ENCODE measurements around the gene SLC12A6. TPM values are rescaled to one million over a fixed set of nuclear protein-coding genes. Genes with fewer than 3 reads are reported as not detected.

SLC12A6 gene
- total and polyA plus RNA-seq, 2 experiments from 2014 or later, result 12.0 to 44.3 TPM

DNA sequence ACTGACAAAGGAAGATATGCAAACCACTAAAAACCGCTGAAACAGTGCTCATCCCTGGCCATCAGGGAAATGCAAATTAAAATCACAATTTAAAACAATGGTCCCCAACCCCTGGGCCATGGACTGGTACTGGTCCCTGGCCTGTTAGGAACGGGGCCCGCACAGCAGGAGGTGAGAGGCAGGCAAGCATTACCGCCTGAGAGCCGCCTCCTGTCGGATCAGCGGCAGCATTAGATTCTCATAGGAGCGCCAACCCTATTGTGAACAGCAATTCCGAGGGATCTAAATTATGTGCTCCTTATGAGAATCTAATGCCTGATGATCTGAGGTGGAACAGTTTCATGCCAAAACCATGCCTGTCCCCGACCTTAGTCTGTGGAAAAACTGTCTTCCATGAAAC lies 14.4 kb downstream of the SLC12A6 start:
- DNase-seq (ENCODE audit: low read depth in 1 of 2, low spot score in 1 of 2), result no peak
- no peak overlapping the region for H3K27ac ChIP-seq
- H3K27me3 ChIP-seq, result no peaks in the 10 kb centered on the region
- H3K36me3 ChIP-seq, result no peaks in the 10 kb centered on the region
- no peaks in the 10 kb centered on the region for H3K4me1 ChIP-seq (ENCODE audit: low read depth)
- H3K9me3 ChIP-seq (ENCODE audit: low read depth), result no peaks in the 10 kb centered on the region
- no peak overlapping the region for H3K4me3 ChIP-seq
- TF ChIP-seq, protein P1, sequence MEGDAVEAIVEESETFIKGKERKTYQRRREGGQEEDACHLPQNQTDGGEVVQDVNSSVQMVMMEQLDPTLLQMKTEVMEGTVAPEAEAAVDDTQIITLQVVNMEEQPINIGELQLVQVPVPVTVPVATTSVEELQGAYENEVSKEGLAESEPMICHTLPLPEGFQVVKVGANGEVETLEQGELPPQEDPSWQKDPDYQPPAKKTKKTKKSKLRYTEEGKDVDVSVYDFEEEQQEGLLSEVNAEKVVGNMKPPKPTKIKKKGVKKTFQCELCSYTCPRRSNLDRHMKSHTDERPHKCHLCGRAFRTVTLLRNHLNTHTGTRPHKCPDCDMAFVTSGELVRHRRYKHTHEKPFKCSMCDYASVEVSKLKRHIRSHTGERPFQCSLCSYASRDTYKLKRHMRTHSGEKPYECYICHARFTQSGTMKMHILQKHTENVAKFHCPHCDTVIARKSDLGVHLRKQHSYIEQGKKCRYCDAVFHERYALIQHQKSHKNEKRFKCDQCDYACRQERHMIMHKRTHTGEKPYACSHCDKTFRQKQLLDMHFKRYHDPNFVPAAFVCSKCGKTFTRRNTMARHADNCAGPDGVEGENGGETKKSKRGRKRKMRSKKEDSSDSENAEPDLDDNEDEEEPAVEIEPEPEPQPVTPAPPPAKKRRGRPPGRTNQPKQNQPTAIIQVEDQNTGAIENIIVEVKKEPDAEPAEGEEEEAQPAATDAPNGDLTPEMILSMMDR (IDR thresholded peaks at IDR 0.05; ENCODE audit: low read depth, low read length), result no peak

DNA sequence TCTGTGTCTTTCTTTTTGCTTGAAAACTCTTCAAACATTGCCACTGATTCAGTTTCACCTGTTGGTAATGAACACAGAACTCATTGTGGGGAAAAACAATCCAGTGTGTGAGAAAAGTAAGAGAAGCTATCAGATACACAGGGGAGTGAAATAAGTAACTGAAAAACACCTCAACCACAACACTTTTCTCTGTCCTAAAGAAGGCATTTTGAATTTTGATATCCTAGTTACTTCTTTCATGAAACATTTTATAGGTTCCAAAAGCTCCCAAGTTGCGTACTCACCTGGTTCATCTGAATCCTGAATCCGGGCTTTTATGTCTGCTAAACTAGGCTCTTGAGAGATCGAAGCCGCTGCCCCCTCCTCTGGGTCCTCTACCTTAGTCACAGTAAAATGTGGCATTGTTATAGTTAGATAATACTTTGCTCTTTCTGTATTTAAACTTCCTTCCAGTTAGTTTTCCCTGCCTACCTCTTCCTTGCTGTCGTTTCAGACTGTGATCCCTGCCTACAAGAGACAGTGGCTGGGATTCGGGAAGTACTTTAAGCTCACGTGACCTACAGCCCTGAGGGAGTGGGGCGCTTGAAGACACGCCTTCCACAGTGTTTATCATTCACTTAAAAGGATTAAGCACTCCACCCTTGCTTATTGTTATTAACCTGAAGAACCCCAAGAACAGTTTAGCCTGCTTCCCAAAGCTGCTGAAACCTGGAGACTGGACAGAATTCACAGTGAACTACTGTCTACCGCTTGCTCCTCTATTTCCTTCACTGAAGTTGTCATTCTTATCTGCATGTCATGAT lies 19.1 kb downstream of the SLC12A6 start:
- DNase-seq (ENCODE audit: low read depth in 1 of 2, low spot score in 1 of 2), result peak; percentile 75 to 77
- TF ChIP-seq, protein P1 (IDR thresholded peaks at IDR 0.05; ENCODE audit: low read depth, low read length), result no peak
- peak overlapping the region; percentile 74 for H3K27ac ChIP-seq

DNA sequence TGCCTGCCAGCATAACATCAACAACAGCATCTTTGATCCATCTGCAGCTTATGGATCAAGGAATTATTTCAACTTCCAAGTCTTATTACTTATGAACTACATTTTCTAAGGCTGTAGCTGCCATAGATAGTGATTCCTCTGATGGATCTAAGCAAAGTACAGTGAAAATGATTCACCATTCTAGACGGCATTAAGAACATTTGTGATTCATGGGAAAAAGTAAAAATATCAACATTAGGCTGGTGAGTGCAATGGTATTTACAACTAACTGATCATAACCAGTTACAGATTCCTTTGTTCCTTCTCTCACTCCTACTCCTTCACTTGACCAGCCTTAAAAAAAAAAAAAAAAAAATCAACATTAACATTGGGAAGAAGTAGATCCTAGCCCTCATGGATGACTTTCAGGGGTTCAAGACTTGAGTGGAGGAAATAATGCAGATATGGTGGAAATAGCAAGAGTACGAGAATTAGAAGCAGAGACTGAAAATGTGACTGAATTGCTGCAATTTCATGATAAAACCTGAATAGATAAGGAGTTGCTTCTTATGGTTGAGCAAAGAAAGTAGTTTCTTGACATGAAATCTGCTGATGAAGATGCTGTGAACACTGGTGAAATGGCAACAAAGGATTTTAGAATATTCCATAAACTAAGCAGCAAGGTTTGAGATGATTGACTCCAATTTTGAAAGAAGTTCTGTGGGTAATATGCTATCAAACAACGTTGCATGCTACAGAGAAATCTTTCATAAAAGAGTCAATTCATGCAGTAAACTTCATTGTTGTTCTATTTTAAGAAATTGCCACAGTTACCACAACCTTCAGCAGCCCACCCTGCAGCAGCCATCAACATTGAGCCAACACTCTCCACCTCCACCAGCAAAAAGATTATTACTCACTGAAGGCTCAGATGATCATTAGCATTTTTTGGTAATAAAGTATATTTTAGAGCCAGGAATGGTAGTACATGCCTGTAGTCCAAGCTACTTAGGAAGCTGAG lies 22.8 kb downstream of the SLC12A6 start:
- no peak overlapping the region for H3K4me3 ChIP-seq
- no peaks in the 10 kb centered on the region for H3K9me3 ChIP-seq (ENCODE audit: low read depth)
- H3K27me3 ChIP-seq, result no peaks in the 10 kb centered on the region
- no peaks in the 10 kb centered on the region for H3K36me3 ChIP-seq
- H3K4me1 ChIP-seq (ENCODE audit: low read depth), result peaks cover 23% of the 10 kb centered on the region
- TF ChIP-seq, protein P1 (IDR thresholded peaks at IDR 0.05; ENCODE audit: low read depth, low read length), result no peak
- no peak overlapping the region for H3K27ac ChIP-seq
- DNase-seq (ENCODE audit: low read depth in 1 of 2, low spot score in 1 of 2), result no peak

More for the DNA sequence above, 19.1 kb downstream of the SLC12A6 start:
- Histone ChIP-seq H3K36me3 (no peaks in the 10 kb centered on the region), H3K27me3 (no peaks in the 10 kb centered on the region), H3K4me3 (peak overlapping the region; percentile 43), H3K4me1 (ENCODE audit: low read depth) (peaks cover 23% of the 10 kb centered on the region), H3K9me3 (ENCODE audit: low read depth) (no peaks in the 10 kb centered on the region)

GRCh38 chr15:34311563-34311962 lies 26.0 kb downstream of the SLC12A6 start:
- no peak overlapping the region for H3K4me3 ChIP-seq
- H3K9me3 ChIP-seq (ENCODE audit: low read depth), result no peaks in the 10 kb centered on the region
- H3K4me1 ChIP-seq (ENCODE audit: low read depth), result peaks cover 9% of the 10 kb centered on the region
- no peak overlapping the region for H3K27ac ChIP-seq
- TF ChIP-seq, protein P1 (IDR thresholded peaks at IDR 0.05; ENCODE audit: low read depth, low read length), result no peak
- H3K27me3 ChIP-seq, result no peaks in the 10 kb centered on the region
- no peaks in the 10 kb centered on the region for H3K36me3 ChIP-seq
- no peak for DNase-seq (ENCODE audit: low read depth in 1 of 2, low spot score in 1 of 2)

DNA sequence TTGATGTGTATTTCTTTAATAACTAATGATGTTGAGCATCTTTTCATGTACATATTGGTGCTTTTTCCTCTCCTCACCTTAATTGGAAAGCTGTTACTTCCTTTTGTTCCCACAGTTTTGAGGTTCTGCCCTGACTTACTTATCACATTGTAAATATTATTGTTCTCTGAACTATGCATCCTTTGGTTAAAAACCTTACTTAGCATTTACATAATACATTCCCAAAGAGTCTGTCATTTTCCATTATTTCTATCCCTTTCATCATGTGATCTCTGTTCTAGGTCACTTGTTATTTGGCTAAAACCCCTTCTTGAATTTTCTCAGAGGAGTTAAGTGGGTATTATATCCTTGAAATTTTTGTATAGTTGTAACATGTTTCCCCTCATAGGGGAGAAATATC lies 33.0 kb downstream of the SLC12A6 start:
- peaks cover 4% of the 10 kb centered on the region for H3K4me1 ChIP-seq (ENCODE audit: low read depth)
- H3K4me3 ChIP-seq, result no peak overlapping the region
- no peaks in the 10 kb centered on the region for H3K9me3 ChIP-seq (ENCODE audit: low read depth)
- H3K27me3 ChIP-seq, result no peaks in the 10 kb centered on the region
- TF ChIP-seq, protein P1 (IDR thresholded peaks at IDR 0.05; ENCODE audit: low read depth, low read length), result no peak
- H3K27ac ChIP-seq, result no peak overlapping the region
- peak in 1 of 2 donors; percentile 48 for DNase-seq (ENCODE audit: low read depth in 1 of 2, low spot score in 1 of 2)
- no peaks in the 10 kb centered on the region for H3K36me3 ChIP-seq
